Cardiac muscle cell (in vitro differentiated cells and primary cell): ENCODE data around the gene SLC25A24. TPM values are rescaled to one million over a fixed set of nuclear protein-coding genes. Genes with fewer than 3 reads are reported as not detected.

Source experiments
- DNase-seq, 2 donors: peaks; one replicate each; pipeline versions ENCODE4 v3.0.0 to v3.0.0-alpha.2; 2010 to 2017; ENCODE audit warnings: low read depth in 1 of 2, low spot score in 1 of 2
- H3K27ac ChIP-seq: fragments of 200-600 bp; sonication (generic); 2 replicates; pipeline ENCODE4 v1.5.1; 2016
- H3K27me3 ChIP-seq: fragments of 200-600 bp; sonication (generic); 2 replicates; pipeline ENCODE4 v1.6.0; 2016; ENCODE audit warnings: control low read depth
- H3K36me3 ChIP-seq: fragments of 200-600 bp; sonication (generic); 2 replicates; pipeline ENCODE4 v1.5.1; 2016; ENCODE audit warnings: control low read depth
- H3K4me1 ChIP-seq: fragments of 200-600 bp; sonication (generic); 2 replicates; pipeline ENCODE4 v1.8.1; 2017; ENCODE audit warnings: low read depth, mild to moderate bottlenecking, mixed run types
- H3K4me3 ChIP-seq: fragments of 200-600 bp; sonication (generic); 2 replicates; pipeline ENCODE4 v1.5.1; 2016; ENCODE audit warnings: mild to moderate bottlenecking
- H3K9me3 ChIP-seq: fragments of 200-600 bp; sonication (generic); 2 replicates; pipeline ENCODE4 v1.5.1; 2017; ENCODE audit warnings: low read depth, mild to moderate bottlenecking, control low read depth
- CTCF ChIP-seq: IDR thresholded peaks from 2 replicates; pipeline ENCODE4 v1.5.1; 2012; ENCODE audit warnings: low read depth, mild to moderate bottlenecking, low read length
- polyA plus RNA-seq: library from polyadenylated mRNA; unstranded; fragments of >200 nt; fragmentation: Nextera tagmentation; extraction: Ambion mirVana; gene quantifications from 2 replicates; pipeline ENCODE4 v1.2.1, GENCODE V29; 2016
- total RNA-seq: library from RNA; depleted of rRNA; stranded (reverse); fragments of >200 nt; gene quantifications from 2 replicates; pipeline ENCODE4 v1.2.3, GENCODE V29; 2016

Gene SLC25A24
- total and polyA plus RNA-seq, 2 experiments from 2014 or later: 13.6 to 15.5 TPM

GRCh38 chr1:108106775-108107174, 93.4 kb downstream of the SLC25A24 start:
- H3K27me3 ChIP-seq: no peaks in the 10 kb centered on the region
- no peaks in the 10 kb centered on the region for H3K9me3 ChIP-seq
- no peaks in the 10 kb centered on the region for H3K36me3 ChIP-seq
- H3K27ac ChIP-seq: no peak overlapping the region
- H3K4me1 ChIP-seq: no peaks in the 10 kb centered on the region
- no peak overlapping the region for H3K4me3 ChIP-seq
- no peak for DNase-seq
- TF ChIP-seq CTCF: no peak

- no peaks in the 10 kb centered on the region for H3K27me3 ChIP-seq
- no peak overlapping the region for H3K4me3 ChIP-seq
- no peaks in the 10 kb centered on the region for H3K36me3 ChIP-seq
- no peak overlapping the region for H3K27ac ChIP-seq
- no peaks in the 10 kb centered on the region for H3K4me1 ChIP-seq
- DNase-seq: no peak
- no peak for TF ChIP-seq CTCF
- no peaks in the 10 kb centered on the region for H3K9me3 ChIP-seq
Observed at GRCh38 chr1:108100148-108100547, 100.0 kb downstream of the SLC25A24 start.

DNA sequence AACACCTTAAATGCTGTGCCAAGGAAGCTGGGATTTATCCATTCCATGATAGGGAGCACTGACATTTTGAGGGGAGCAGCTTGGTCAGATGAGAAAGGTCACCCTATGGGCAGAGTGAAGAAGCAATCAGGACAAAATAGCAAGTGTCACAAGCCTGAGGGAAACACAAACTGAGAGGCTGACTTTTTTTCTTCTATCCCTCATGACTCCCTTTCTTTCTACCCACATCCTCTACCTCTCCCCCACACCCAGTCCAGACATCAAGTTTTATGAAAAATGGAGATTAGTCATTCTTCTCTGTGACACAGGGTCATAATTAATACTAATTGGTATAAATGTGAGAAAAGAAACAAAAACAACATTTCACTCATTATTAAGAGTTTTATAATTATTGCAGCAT, 103.1 kb downstream of the SLC25A24 start:
- Histone ChIP-seq H3K36me3 (no peaks in the 10 kb centered on the region), H3K9me3 (no peaks in the 10 kb centered on the region), H3K27me3 (no peaks in the 10 kb centered on the region), H3K4me3 (no peak overlapping the region), H3K27ac (no peak overlapping the region), H3K4me1 (no peaks in the 10 kb centered on the region)
- TF ChIP-seq CTCF: no peak
- no peak for DNase-seq

GRCh38 chr1:108096089-108096488, 104.1 kb downstream of the SLC25A24 start:
- Histone ChIP-seq H3K36me3 (no peaks in the 10 kb centered on the region), H3K27me3 (no peaks in the 10 kb centered on the region), H3K9me3 (no peaks in the 10 kb centered on the region), H3K4me1 (no peaks in the 10 kb centered on the region), H3K27ac (no peak overlapping the region), H3K4me3 (no peak overlapping the region)
- TF ChIP-seq CTCF: no peak
- no peak for DNase-seq

DNA sequence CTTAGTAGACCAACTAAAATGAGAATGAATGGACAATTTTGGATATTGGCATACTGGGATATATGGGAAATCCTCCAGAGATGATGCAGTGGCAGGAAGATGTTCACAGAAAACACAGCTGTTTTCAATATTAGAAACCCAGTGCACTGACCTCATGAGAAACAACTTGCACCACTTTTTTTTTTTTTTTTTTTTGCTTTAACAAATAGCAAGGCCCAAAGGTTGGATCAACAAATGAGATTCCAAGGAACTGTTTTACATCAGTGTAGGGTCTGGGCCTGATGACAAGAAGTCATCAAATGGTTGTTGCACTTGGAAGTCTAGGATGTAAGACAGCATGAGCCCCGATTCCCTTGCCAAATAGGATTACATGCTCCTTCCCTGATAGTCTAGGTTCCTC, 110.7 kb downstream of the SLC25A24 start:
- no peaks in the 10 kb centered on the region for H3K4me1 ChIP-seq
- H3K36me3 ChIP-seq: no peaks in the 10 kb centered on the region
- DNase-seq: no peak
- no peak for TF ChIP-seq CTCF
- H3K9me3 ChIP-seq: no peaks in the 10 kb centered on the region
- H3K4me3 ChIP-seq: no peak overlapping the region
- no peaks in the 10 kb centered on the region for H3K27me3 ChIP-seq
- H3K27ac ChIP-seq: no peak overlapping the region

- Histone ChIP-seq H3K4me1 (no peaks in the 10 kb centered on the region), H3K27me3 (no peaks in the 10 kb centered on the region), H3K4me3 (no peak overlapping the region), H3K9me3 (no peaks in the 10 kb centered on the region), H3K27ac (no peak overlapping the region), H3K36me3 (no peaks in the 10 kb centered on the region)
- no peak for DNase-seq
- no peak for TF ChIP-seq CTCF
Observed at GRCh38 chr1:108085628-108086027, 114.5 kb downstream of the SLC25A24 start.
